Caki2 (cell line): Measurements from ENCODE around the gene MROH8. TPM values are rescaled to one million over a fixed set of nuclear protein-coding genes. Genes with fewer than 3 reads are reported as not detected.
"Not testable (repeated sequence)": the region's sequence is repeated elsewhere in the genome, so short reads cannot be mapped to it uniquely, and the experiment has no call there.

Experiments used
- DNase-seq: peaks from one replicate; pipeline ENCODE4 v3.0.0-alpha.2; 2015; ENCODE audit warnings: low read depth
- in situ Hi-C: cut with HindIII; loops from 2 replicates; pipeline ENCODE4 v1.10.0; 2016; ENCODE audit warnings: low sequenced_read_pairs, low pct_unique_long_range_greater_than_20kb, mixed read lengths
- total RNA-seq: library from RNA; depleted of rRNA; stranded (reverse); fragments of >200 nt; shearing (Covaris generic); gene quantifications from 2 replicates; pipeline ENCODE4 v1.2.3, GENCODE V29; 2014; ENCODE audit warnings: low replicate concordance

MROH8 gene
- total RNA-seq, 1 experiment from 2014 or later = 0.51 TPM

- DNase-seq = no peak
- in situ Hi-C loops = no loop called here
Measured at GRCh38 chr20:37163832-37164554, 15.4 kb downstream of the MROH8 start.

GRCh38 chr20:37162646-37163045 is 16.7 kb downstream of the MROH8 start:
- no peak for DNase-seq
- in situ Hi-C loops = no loop called here

GRCh38 chr20:37161830-37162549 is 17.4 kb downstream of the MROH8 start:
- in situ Hi-C loops = no loop called here
- no peak for DNase-seq

- DNase-seq = no peak
- in situ Hi-C loops = no loop called here
Measured at GRCh38 chr20:37160683-37161082, 18.7 kb downstream of the MROH8 start.

- DNase-seq = no peak
- in situ Hi-C loops = no loop called here
Measured at GRCh38 chr20:37158248-37158647, 21.1 kb downstream of the MROH8 start.

- in situ Hi-C loops = no loop called here
- no peak for DNase-seq
Measured at GRCh38 chr20:37155987-37156386, 23.4 kb downstream of the MROH8 start.

GRCh38 chr20:37154684-37155298 is 24.6 kb downstream of the MROH8 start:
- in situ Hi-C loops = no loop called here
- no peak for DNase-seq

GRCh38 chr20:37152284-37152683 is 27.1 kb downstream of the MROH8 start:
- in situ Hi-C loops = no loop called here
- DNase-seq = no peak

- in situ Hi-C loops = no loop called here
Measured at GRCh38 chr20:37151529-37151928, 27.8 kb downstream of the MROH8 start.

GRCh38 chr20:37150864-37151263 is 28.5 kb downstream of the MROH8 start:
- DNase-seq, in situ Hi-C loops: not testable (repeated sequence)

More at GRCh38 chr20:37151529-37151928, 27.8 kb downstream of the MROH8 start:
- DNase-seq = peak; percentile 23

GRCh38 chr20:37147250-37147649 is 32.1 kb downstream of the MROH8 start:
- no peak for DNase-seq
- in situ Hi-C loops = no loop called here

- in situ Hi-C loops = no loop called here
- peak; percentile 75 for DNase-seq
Measured at GRCh38 chr20:37144856-37145404, 34.4 kb downstream of the MROH8 start.

GRCh38 chr20:37142708-37143107 is 36.6 kb downstream of the MROH8 start:
- DNase-seq = peak; percentile 37
- in situ Hi-C loops = no loop called here

GRCh38 chr20:37137547-37137946 is 41.8 kb downstream of the MROH8 start:
- in situ Hi-C loops = no loop called here
- DNase-seq = no peak

GRCh38 chr20:37133952-37134351 is 45.4 kb downstream of the MROH8 start:
- in situ Hi-C loops = no loop called here
- DNase-seq = no peak

GRCh38 chr20:37131486-37131885 is 47.9 kb downstream of the MROH8 start:
- in situ Hi-C loops = no loop called here
- DNase-seq = no peak

- in situ Hi-C loops = no loop called here
- DNase-seq = no peak
Measured at GRCh38 chr20:37128803-37129202, 50.5 kb downstream of the MROH8 start.

GRCh38 chr20:37126290-37126689 is 53.1 kb downstream of the MROH8 start:
- in situ Hi-C loops, DNase-seq: not testable (repeated sequence)

GRCh38 chr20:37123441-37123840 is 55.9 kb downstream of the MROH8 start:
- in situ Hi-C loops = no loop called here
- DNase-seq = no peak
